Upper lobe of left lung (tissue), 4 donors: Measurements from ENCODE around the gene MGAT5B.

Experiments
- CTCF ChIP-seq, 6 experiments: fragments of 450-650 bp in 4 of 6; fragments of 200-600 bp in 2 of 6; sonication (generic) in 2 of 6; IDR thresholded peaks; one replicate each; pipeline ENCODE4 v1.5.1; 2016 to 2019; ENCODE audit warnings: antibody characterized with exemption in 6 of 6
- POLR2A ChIP-seq, 4 donors: fragments of 450-650 bp; IDR thresholded peaks; one replicate each; pipeline ENCODE4 v1.5.1; 2016 to 2017; ENCODE audit warnings: antibody characterized with exemption in 4 of 4, mild to moderate bottlenecking in 2 of 4
- POLR2AphosphoS5 ChIP-seq, 2 donors: sonication (generic); formaldehyde crosslinking; IDR thresholded peaks; one replicate each; pipeline ENCODE4 v1.5.1; 2017; ENCODE audit warnings: antibody characterized with exemption in 2 of 2

GRCh38 chr17:76872221-76872873 lies 4.1 kb downstream of the MGAT5B start:
- TF ChIP-seq CTCF (IDR thresholded peaks at IDR 0.05) (no peak), POLR2A (IDR thresholded peaks at IDR 0.05) (no peak), POLR2AphosphoS5 (IDR thresholded peaks at IDR 0.05) (no peak)
